Sigmoid colon (tissue), 3 donors: ENCODE measurements around the gene RAB1B.

Experiments
- POLR2A ChIP-seq, 2 donors: fragments of 450-650 bp; IDR thresholded peaks; one replicate each; pipeline ENCODE4 v1.6.1; 2016; ENCODE audit warnings: antibody characterized with exemption in 2 of 2, mild to moderate bottlenecking in 2 of 2, moderate library complexity in 2 of 2
- TF ChIP-seq, protein P1 (sequence below), 4 experiments: fragments of 450-650 bp in 3 of 4; fragments of 200-600 bp in 1 of 4; IDR thresholded peaks; one replicate each; pipeline ENCODE4 v1.5.1; 2016 to 2019; ENCODE audit warnings: antibody characterized with exemption in 4 of 4, mild to moderate bottlenecking in 3 of 4, moderate library complexity in 2 of 4

DNA sequence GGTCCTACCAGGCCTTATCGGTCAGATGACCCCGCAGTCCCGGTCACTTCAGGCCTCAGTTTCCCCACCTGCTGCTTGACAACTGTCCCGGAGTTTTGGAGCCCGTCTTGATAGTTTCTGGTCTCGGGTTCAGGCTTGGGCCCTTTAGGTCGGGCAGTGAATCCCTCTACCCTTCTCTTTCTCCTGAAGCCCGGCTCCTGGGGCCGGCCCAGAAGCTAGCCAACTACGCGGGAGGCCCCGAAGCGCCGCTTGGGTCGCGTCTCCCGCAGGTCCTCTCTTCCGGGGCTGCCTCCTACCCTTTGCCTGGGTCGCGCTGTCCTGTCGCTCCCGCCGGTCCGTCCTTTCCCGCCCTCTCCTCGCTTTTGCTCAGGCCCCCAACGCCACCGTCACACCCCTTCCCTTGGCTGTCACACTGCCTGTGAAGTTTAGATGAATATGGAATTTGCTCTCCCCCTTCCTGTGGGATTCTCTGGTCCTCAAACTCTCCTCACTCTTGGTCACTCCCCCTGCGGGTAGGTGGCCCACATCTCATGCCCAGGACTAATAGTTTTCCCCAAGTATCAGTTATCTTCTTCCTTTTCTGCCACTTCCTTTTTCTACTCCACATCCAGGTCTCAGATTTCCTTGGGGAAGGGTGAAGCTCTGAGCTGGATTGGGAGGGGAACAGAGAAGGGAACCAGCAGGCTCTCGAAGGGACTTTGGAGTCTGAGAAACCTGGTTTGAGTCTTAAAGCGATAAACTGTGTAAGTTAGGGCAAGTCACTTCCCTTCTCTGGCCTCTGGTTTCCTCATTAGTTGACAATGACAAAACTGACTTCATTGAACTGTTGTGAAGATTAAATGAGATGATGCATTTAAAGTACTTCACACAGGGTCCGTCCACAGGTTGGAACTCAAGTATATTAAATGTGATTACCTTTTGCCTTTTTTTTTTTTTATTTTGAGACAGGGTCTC lies 790 bp downstream of the RAB1B start:
- no peak for TF ChIP-seq POLR2A (IDR thresholded peaks at IDR 0.05)
- TF ChIP-seq, protein P1, sequence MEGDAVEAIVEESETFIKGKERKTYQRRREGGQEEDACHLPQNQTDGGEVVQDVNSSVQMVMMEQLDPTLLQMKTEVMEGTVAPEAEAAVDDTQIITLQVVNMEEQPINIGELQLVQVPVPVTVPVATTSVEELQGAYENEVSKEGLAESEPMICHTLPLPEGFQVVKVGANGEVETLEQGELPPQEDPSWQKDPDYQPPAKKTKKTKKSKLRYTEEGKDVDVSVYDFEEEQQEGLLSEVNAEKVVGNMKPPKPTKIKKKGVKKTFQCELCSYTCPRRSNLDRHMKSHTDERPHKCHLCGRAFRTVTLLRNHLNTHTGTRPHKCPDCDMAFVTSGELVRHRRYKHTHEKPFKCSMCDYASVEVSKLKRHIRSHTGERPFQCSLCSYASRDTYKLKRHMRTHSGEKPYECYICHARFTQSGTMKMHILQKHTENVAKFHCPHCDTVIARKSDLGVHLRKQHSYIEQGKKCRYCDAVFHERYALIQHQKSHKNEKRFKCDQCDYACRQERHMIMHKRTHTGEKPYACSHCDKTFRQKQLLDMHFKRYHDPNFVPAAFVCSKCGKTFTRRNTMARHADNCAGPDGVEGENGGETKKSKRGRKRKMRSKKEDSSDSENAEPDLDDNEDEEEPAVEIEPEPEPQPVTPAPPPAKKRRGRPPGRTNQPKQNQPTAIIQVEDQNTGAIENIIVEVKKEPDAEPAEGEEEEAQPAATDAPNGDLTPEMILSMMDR (IDR thresholded peaks at IDR 0.05), result no peak
